Measurements from ENCODE around the gene AKAP8L.

AKAP8L gene

DNA sequence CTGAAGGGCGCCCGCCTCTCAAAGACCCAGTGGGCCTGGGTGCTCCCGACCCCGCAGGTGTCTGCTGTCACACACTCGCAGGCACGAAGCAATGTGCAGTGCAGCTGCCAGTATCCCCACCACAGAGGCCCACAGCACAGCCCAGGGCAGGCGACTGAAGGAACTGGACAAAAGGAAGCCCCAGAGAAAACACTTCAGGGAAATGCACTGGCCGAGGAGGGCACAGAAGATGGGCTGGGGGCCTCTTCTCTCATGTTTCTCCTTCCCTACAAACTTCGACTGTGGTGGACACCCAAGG, 49.2 kb downstream of the AKAP8L start:
- no peak overlapping the region for H3K9ac ChIP-seq (ENCODE audit: low read depth, low read length, poor library complexity, severe bottlenecking)
- no peak overlapping the region for H3K4me3 ChIP-seq (ENCODE audit: low read length, poor library complexity, severe bottlenecking)
- H3K9me2 ChIP-seq (replicated peaks; ENCODE audit: low read depth, low read length): no peaks in the 10 kb centered on the region
- H3K79me2 ChIP-seq (ENCODE audit: insufficient read depth, low read length): peaks cover 22% of the 10 kb centered on the region; the same call in 1 of the 2 replicates
- H3K9me3 ChIP-seq (ENCODE audit: insufficient read depth, low read depth, low read length): no peaks in the 10 kb centered on the region
- peaks cover 82% of the 10 kb centered on the region; the same call in 1 of the 2 replicates for H3K36me3 ChIP-seq (ENCODE audit: insufficient read depth, low read length)
- peaks cover 16% of the 10 kb centered on the region for H4K20me1 ChIP-seq (ENCODE audit: insufficient read depth, low read length, poor library complexity, severe bottlenecking)
- no peaks in the 10 kb centered on the region for H3F3A ChIP-seq (ENCODE audit: low read depth)
- no peaks in the 10 kb centered on the region for H3K4me1 ChIP-seq (ENCODE audit: insufficient read depth, low read length, poor library complexity, severe bottlenecking)
- no peak overlapping the region for H2AFZ ChIP-seq (ENCODE audit: low read length)
- TF ChIP-seq, protein P1, sequence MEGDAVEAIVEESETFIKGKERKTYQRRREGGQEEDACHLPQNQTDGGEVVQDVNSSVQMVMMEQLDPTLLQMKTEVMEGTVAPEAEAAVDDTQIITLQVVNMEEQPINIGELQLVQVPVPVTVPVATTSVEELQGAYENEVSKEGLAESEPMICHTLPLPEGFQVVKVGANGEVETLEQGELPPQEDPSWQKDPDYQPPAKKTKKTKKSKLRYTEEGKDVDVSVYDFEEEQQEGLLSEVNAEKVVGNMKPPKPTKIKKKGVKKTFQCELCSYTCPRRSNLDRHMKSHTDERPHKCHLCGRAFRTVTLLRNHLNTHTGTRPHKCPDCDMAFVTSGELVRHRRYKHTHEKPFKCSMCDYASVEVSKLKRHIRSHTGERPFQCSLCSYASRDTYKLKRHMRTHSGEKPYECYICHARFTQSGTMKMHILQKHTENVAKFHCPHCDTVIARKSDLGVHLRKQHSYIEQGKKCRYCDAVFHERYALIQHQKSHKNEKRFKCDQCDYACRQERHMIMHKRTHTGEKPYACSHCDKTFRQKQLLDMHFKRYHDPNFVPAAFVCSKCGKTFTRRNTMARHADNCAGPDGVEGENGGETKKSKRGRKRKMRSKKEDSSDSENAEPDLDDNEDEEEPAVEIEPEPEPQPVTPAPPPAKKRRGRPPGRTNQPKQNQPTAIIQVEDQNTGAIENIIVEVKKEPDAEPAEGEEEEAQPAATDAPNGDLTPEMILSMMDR (conservative IDR thresholded peaks at IDR 0.05; ENCODE audit: low read length): no peak
- no peak for TF ChIP-seq EZH2phosphoT487 (IDR thresholded peaks at IDR 0.05; ENCODE audit: borderline replicate concordance)
- H3K27me3 ChIP-seq (ENCODE audit: insufficient read depth, low read length, poor library complexity, severe bottlenecking): no peaks in the 10 kb centered on the region
- no peak overlapping the region for H3K4me2 ChIP-seq (ENCODE audit: low read depth, low read length, poor library complexity, severe bottlenecking)

DNA sequence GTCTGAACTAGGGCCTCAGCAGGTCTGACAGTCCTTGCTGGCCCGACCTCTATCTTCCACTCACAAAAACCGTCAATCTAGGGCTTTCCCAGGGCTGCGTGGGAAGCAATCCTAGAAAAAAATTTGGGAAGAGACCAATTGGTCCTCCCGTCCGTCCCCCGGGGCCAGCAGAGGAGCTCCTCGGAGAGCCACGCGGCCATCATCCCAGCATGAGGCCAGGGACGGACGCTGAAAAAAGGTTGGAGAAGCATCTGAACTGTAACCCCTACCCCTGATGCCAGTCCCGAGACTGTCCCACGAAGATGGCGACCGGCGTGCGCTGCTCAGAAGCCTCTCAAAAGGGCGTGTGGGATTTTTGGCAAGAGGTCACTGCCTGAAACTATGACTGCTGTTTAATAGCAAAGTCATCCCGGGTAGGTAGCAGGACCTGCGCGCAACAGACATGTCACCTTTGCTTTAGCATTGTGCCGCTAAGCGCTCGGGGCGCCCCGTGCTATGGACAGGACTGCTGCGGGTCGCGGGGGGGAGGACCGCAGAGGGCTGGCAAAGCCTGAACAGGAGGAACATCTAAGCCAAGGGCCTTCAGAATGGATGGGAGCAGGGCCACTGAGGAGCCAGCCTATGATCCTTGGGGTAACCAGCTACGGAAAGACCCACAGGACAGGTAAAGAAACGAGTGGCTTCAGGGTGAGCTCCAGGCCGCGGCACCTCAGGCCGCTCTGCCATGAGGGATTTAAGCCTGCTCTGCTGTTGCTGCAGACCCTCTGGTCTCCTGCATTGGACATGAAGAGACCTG, 49.8 kb downstream of the AKAP8L start:
- Histone ChIP-seq H2AFZ (ENCODE audit: low read length) (no peak overlapping the region), H3K79me2 (ENCODE audit: insufficient read depth, low read length) (peaks cover 17% of the 10 kb centered on the region; the same call in 1 of the 2 replicates), H3K9me2 (replicated peaks; ENCODE audit: low read depth, low read length) (no peaks in the 10 kb centered on the region), H3F3A (ENCODE audit: low read depth) (no peaks in the 10 kb centered on the region), H3K36me3 (ENCODE audit: insufficient read depth, low read length) (peaks cover 82% of the 10 kb centered on the region; the same call in 1 of the 2 replicates), H3K27me3 (ENCODE audit: insufficient read depth, low read length, poor library complexity, severe bottlenecking) (no peaks in the 10 kb centered on the region), H3K9ac (ENCODE audit: low read depth, low read length, poor library complexity, severe bottlenecking) (no peak overlapping the region), H3K4me3 (ENCODE audit: low read length, poor library complexity, severe bottlenecking) (no peak overlapping the region), H3K4me1 (ENCODE audit: insufficient read depth, low read length, poor library complexity, severe bottlenecking) (no peaks in the 10 kb centered on the region), H4K20me1 (ENCODE audit: insufficient read depth, low read length, poor library complexity, severe bottlenecking) (peaks cover 11% of the 10 kb centered on the region), H3K9me3 (ENCODE audit: insufficient read depth, low read depth, low read length) (no peaks in the 10 kb centered on the region), H3K4me2 (ENCODE audit: low read depth, low read length, poor library complexity, severe bottlenecking) (no peak overlapping the region)
- TF ChIP-seq, protein P1 (conservative IDR thresholded peaks at IDR 0.05; ENCODE audit: low read length): no peak
- no peak for TF ChIP-seq EZH2phosphoT487 (IDR thresholded peaks at IDR 0.05; ENCODE audit: borderline replicate concordance)

DNA sequence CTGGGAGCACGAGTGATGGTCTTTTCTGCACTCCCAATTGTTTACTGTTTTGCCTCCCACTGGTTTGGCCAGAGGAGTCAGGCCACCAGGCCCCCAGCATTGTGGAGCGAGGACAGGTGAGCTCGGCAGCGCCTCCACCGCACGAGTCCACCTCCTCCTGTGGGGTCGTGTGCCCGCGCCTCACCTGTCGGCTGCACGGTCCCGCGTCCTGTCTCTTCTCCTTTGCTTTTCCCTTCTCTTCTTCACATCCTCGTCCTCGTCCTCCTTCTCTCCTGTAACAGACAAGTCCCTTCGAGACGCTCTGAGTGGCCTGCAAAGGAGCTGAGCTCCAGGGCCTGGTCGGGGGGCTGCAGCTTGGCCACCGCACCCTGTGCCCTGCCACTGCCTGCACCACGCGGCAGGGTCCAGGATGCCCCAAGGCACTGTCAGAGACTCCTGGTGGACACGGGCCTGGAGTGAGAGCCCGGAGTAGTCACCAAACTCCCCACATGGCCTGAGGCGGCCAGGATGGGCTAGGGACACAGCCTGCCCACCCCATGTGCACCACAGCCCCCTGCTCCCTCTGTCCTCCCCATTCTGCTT, 50.6 kb downstream of the AKAP8L start:
- H3K79me2 ChIP-seq (ENCODE audit: insufficient read depth, low read length): peaks cover 8% of the 10 kb centered on the region; the same call in 1 of the 2 replicates
- no peak overlapping the region for H3K4me2 ChIP-seq (ENCODE audit: low read depth, low read length, poor library complexity, severe bottlenecking)
- H3K9me2 ChIP-seq (replicated peaks; ENCODE audit: low read depth, low read length): no peaks in the 10 kb centered on the region
- no peak for TF ChIP-seq EZH2phosphoT487 (IDR thresholded peaks at IDR 0.05; ENCODE audit: borderline replicate concordance)
- TF ChIP-seq, protein P1 (conservative IDR thresholded peaks at IDR 0.05; ENCODE audit: low read length): no peak
- H2AFZ ChIP-seq (ENCODE audit: low read length): no peak overlapping the region
- H3K4me3 ChIP-seq (ENCODE audit: low read length, poor library complexity, severe bottlenecking): no peak overlapping the region
- H3K9me3 ChIP-seq (ENCODE audit: insufficient read depth, low read depth, low read length): no peaks in the 10 kb centered on the region
- H3K9ac ChIP-seq (ENCODE audit: low read depth, low read length, poor library complexity, severe bottlenecking): no peak overlapping the region
- no peaks in the 10 kb centered on the region for H3F3A ChIP-seq (ENCODE audit: low read depth)
- no peaks in the 10 kb centered on the region for H3K4me1 ChIP-seq (ENCODE audit: insufficient read depth, low read length, poor library complexity, severe bottlenecking)
- H3K36me3 ChIP-seq (ENCODE audit: insufficient read depth, low read length): peaks cover 74% of the 10 kb centered on the region; the same call in 1 of the 2 replicates
- H3K27me3 ChIP-seq (ENCODE audit: insufficient read depth, low read length, poor library complexity, severe bottlenecking): no peaks in the 10 kb centered on the region
- H4K20me1 ChIP-seq (ENCODE audit: insufficient read depth, low read length, poor library complexity, severe bottlenecking): peaks cover 2% of the 10 kb centered on the region

All from Loucy (cell line).